Stimulated activated naive CD8-positive, alpha-beta T cell treated with anti-CD3 and anti-CD28 coated beads, Interleukin-15, amount 100 ng/mL, for 72 hours (primary cell): Measurements from ENCODE around the gene FBXW5.

Experiments used
- ATAC-seq: fragments of 150-1000 bp; cut with Tn5 transposase; 2 replicates; pipeline ENCODE4 v1.10.0; 2021; ENCODE audit warnings: mild to moderate bottlenecking, moderate library complexity
- DNase-seq, 2 donors: peaks; one replicate each; pipeline ENCODE4 v3.0.0; 2021 to 2022
- H3K27ac Mint-ChIP-seq, 2 donors: one replicate each; pipeline ENCODE4 v1.8.0; 2022; ENCODE audit warnings: mild to moderate bottlenecking in 2 of 2, mixed read lengths in 2 of 2, moderate library complexity in 2 of 2
- H3K27me3 Mint-ChIP-seq: one replicate; pipeline ENCODE4 v1.8.0; 2022; ENCODE audit warnings: mixed read lengths
- H3K4me1 Mint-ChIP-seq: one replicate; pipeline ENCODE4 v1.8.0; 2022; ENCODE audit warnings: mild to moderate bottlenecking, mixed read lengths
- H3K4me3 Mint-ChIP-seq, 2 donors: one replicate each; pipeline ENCODE4 v1.8.0; 2022; ENCODE audit warnings: mild to moderate bottlenecking in 2 of 2, mixed read lengths in 2 of 2, moderate library complexity in 1 of 2
- H3K9me3 Mint-ChIP-seq, 2 donors: one replicate each; pipeline ENCODE4 v1.8.0; 2022; ENCODE audit warnings: mixed read lengths in 2 of 2

The FBXW5 gene

GRCh38 chr9:136949817-136950655 is 5.5 kb upstream of the FBXW5 start:
- ATAC-seq (peak; percentile 91), DNase-seq (peak; percentile 93 to 97)
- Mint-ChIP-seq H3K9me3 (no peaks in the 10 kb centered on the region), H3K4me3 (peak overlapping the region; percentile 90 to 96), H3K27ac (peak overlapping the region; percentile 91 to 93), H3K27me3 (no peaks in the 10 kb centered on the region), H3K4me1 (peaks cover 29% of the 10 kb centered on the region)

- ATAC-seq: no peak
- Mint-ChIP-seq H3K27me3 (no peaks in the 10 kb centered on the region), H3K27ac (peak overlapping the region; percentile 61 to 71), H3K4me3 (peak overlapping the region; percentile 83 to 87), H3K4me1 (peaks cover 34% of the 10 kb centered on the region), H3K9me3 (no peaks in the 10 kb centered on the region)
- DNase-seq: no peak
These were observed 4.8 kb upstream of the FBXW5 start for GRCh38 chr9:136949239-136949816.

GRCh38 chr9:136947955-136948510 is 3.5 kb upstream of the FBXW5 start:
- Mint-ChIP-seq H3K9me3 (no peaks in the 10 kb centered on the region), H3K4me1 (peaks cover 39% of the 10 kb centered on the region), H3K27me3 (no peaks in the 10 kb centered on the region), H3K4me3 (peak overlapping the region in 1 of 2 donors; percentile 33), H3K27ac (peak overlapping the region in 1 of 2 donors; percentile 48)
- ATAC-seq (no peak), DNase-seq (no peak)

GRCh38 chr9:136947028-136947891 is 2.7 kb upstream of the FBXW5 start:
- H3K27ac Mint-ChIP-seq: peak overlapping the region in 1 of 2 donors; percentile 4
- H3K4me1 Mint-ChIP-seq: peaks cover 44% of the 10 kb centered on the region
- H3K27me3 Mint-ChIP-seq: no peaks in the 10 kb centered on the region
- DNase-seq: no peak
- ATAC-seq: no peak
- no peak overlapping the region for H3K4me3 Mint-ChIP-seq
- H3K9me3 Mint-ChIP-seq: no peaks in the 10 kb centered on the region

- H3K9me3 Mint-ChIP-seq: no peaks in the 10 kb centered on the region
- peaks cover 44% of the 10 kb centered on the region for H3K4me1 Mint-ChIP-seq
- no peak overlapping the region for H3K4me3 Mint-ChIP-seq
- DNase-seq (no peak), ATAC-seq (no peak)
- H3K27me3 Mint-ChIP-seq: no peaks in the 10 kb centered on the region
- H3K27ac Mint-ChIP-seq: no peak overlapping the region
These were observed 1.9 kb upstream of the FBXW5 start for GRCh38 chr9:136946228-136947027.

GRCh38 chr9:136945333-136946227 is 1.0 kb upstream of the FBXW5 start:
- DNase-seq: no peak
- H3K4me1 Mint-ChIP-seq: peaks cover 42% of the 10 kb centered on the region
- peak overlapping the region in 1 of 2 donors; percentile 95 for H3K27ac Mint-ChIP-seq
- no peak overlapping the region for H3K4me3 Mint-ChIP-seq
- ATAC-seq: no peak
- no peaks in the 10 kb centered on the region for H3K9me3 Mint-ChIP-seq
- H3K27me3 Mint-ChIP-seq: no peaks in the 10 kb centered on the region

- Mint-ChIP-seq H3K27me3 (no peaks in the 10 kb centered on the region), H3K4me3 (peak overlapping the region; percentile 82 to 83), H3K9me3 (no peaks in the 10 kb centered on the region), H3K4me1 (peaks cover 40% of the 10 kb centered on the region), H3K27ac (peak overlapping the region in 1 of 2 donors; percentile 82)
- ATAC-seq (peak; percentile 66), DNase-seq (peak in 1 of 2 donors; percentile 69)
These were observed 373 bp downstream of the FBXW5 start for GRCh38 chr9:136944212-136944518.

GRCh38 chr9:136943291-136944211 is 987 bp downstream of the FBXW5 start:
- Mint-ChIP-seq H3K27ac (peak overlapping the region in 1 of 2 donors; percentile 82), H3K4me3 (peak overlapping the region; percentile 82 to 83), H3K4me1 (peaks cover 40% of the 10 kb centered on the region), H3K9me3 (no peaks in the 10 kb centered on the region), H3K27me3 (no peaks in the 10 kb centered on the region)
- DNase-seq (peak; percentile 64 to 66), ATAC-seq (peak; percentile 52)

- Mint-ChIP-seq H3K4me3 (peak overlapping the region; percentile 82 to 83), H3K9me3 (no peaks in the 10 kb centered on the region), H3K27ac (peak overlapping the region in 1 of 2 donors; percentile 80), H3K4me1 (peaks cover 35% of the 10 kb centered on the region), H3K27me3 (no peaks in the 10 kb centered on the region)
- ATAC-seq (no peak), DNase-seq (no peak)
These were observed 1.7 kb downstream of the FBXW5 start for GRCh38 chr9:136942881-136943230.

GRCh38 chr9:136942112-136942880 is 2.2 kb downstream of the FBXW5 start:
- Mint-ChIP-seq H3K9me3 (no peaks in the 10 kb centered on the region), H3K4me1 (peaks cover 30% of the 10 kb centered on the region), H3K27ac (peak overlapping the region in 1 of 2 donors; percentile 80), H3K27me3 (no peaks in the 10 kb centered on the region), H3K4me3 (peak overlapping the region; percentile 15 to 83)
- no peak for DNase-seq
- ATAC-seq: no peak

GRCh38 chr9:136941231-136942111 is 3.1 kb downstream of the FBXW5 start:
- Mint-ChIP-seq H3K27me3 (no peaks in the 10 kb centered on the region), H3K9me3 (no peaks in the 10 kb centered on the region), H3K27ac (peak overlapping the region in 1 of 2 donors; percentile 42), H3K4me1 (peaks cover 25% of the 10 kb centered on the region), H3K4me3 (peak overlapping the region in 1 of 2 donors; percentile 54)
- no peak for ATAC-seq
- DNase-seq: no peak
